MCF 10A (cell line): ENCODE data around the gene PKNOX2. TPM values are rescaled to one million over a fixed set of nuclear protein-coding genes. Genes with fewer than 3 reads are reported as not detected.

Experiments
- BruUV-seq: library from RNA; stranded (reverse); fragments of 400-500 nt; replicated peaks from 2 replicates; lab custom pipeline; 2021; lab: Mats Ljungman, UMichigan
- CTCF ChIA-PET: fragments of 300-600 bp; sonication (Branson Sonifier 250); formaldehyde crosslinking; extraction: SDS; loops from one replicate; lab custom pipeline; 2021; ENCODE audit warnings: antibody characterized with exemption, inconsistent platforms; lab: Yijun Ruan, JAX
- POLR2A ChIA-PET: fragments of 300-600, 350-650 bp; sonication (Branson Sonifier 250); formaldehyde crosslinking; extraction: SDS; loops from one replicate; lab custom pipeline; 2020; ENCODE audit warnings: antibody characterized with exemption, inconsistent platforms; lab: Yijun Ruan, JAX
- DNase-seq: peaks from one replicate; pipeline ENCODE4 v3.0.0-alpha.2; 2018; ENCODE audit not compliant: unreplicated experiment
- H3K27ac Mint-ChIP-seq: one replicate; pipeline ENCODE4 v1.8.0; 2022; ENCODE audit warnings: mild to moderate bottlenecking, low read depth, mixed read lengths; ENCODE audit not compliant: unreplicated experiment
- H3K27me3 Mint-ChIP-seq: one replicate; pipeline ENCODE4 v1.8.0; 2022; ENCODE audit warnings: mixed read lengths; ENCODE audit not compliant: insufficient read depth, unreplicated experiment
- H3K36me3 Mint-ChIP-seq: one replicate; pipeline ENCODE4 v1.8.0; 2022; ENCODE audit warnings: mild to moderate bottlenecking, moderate library complexity, mixed read lengths; ENCODE audit not compliant: insufficient read depth, unreplicated experiment
- H3K4me1 Mint-ChIP-seq: one replicate; pipeline ENCODE4 v1.8.0; 2022; ENCODE audit warnings: mixed read lengths; ENCODE audit not compliant: insufficient read depth, unreplicated experiment
- H3K4me3 Mint-ChIP-seq: one replicate; pipeline ENCODE4 v1.8.0; 2022; ENCODE audit warnings: mild to moderate bottlenecking, moderate library complexity, mixed read lengths; ENCODE audit not compliant: unreplicated experiment
- H3K9me3 Mint-ChIP-seq: one replicate; pipeline ENCODE4 v1.8.0; 2022; ENCODE audit warnings: mixed read lengths; ENCODE audit not compliant: unreplicated experiment
- intact Hi-C: fragments of 100-400 bp; cut with micrococcal nuclease; formaldehyde crosslinking; loops from 2 replicates; pipeline ENCODE4 v1.14.1; 2022
- total RNA-seq: library from RNA; stranded (reverse); gene quantifications from 2 replicates; pipeline ENCODE4 v1.2.3, GENCODE V29; 2022
- TF ChIP-seq, protein P1 (sequence below): fragments of 200-600 bp; IDR thresholded peaks from one replicate; pipeline ENCODE4 v1.8.0; 2022; ENCODE audit warnings: antibody characterized with exemption, mild to moderate bottlenecking; ENCODE audit not compliant: unreplicated experiment

PKNOX2 gene
- total RNA-seq, 1 experiment from 2014 or later, result not detected

- BruUV-seq, result no TSS peak
- Mint-ChIP-seq H3K27me3 (no peaks in the 10 kb centered on the region), H3K4me1 (no peaks in the 10 kb centered on the region), H3K4me3 (no peak overlapping the region), H3K9me3 (no peaks in the 10 kb centered on the region), H3K27ac (no peak overlapping the region), H3K36me3 (no peaks in the 10 kb centered on the region)
- POLR2A ChIA-PET, result no interaction called here
- no peak for DNase-seq
- intact Hi-C loops, result no loop called here
- CTCF ChIA-PET, result interaction anchor here (0.6 to 1.7 kb wide), 5 partner anchors 9 to 624 kb away, joined by 3 to 6 read pairs (median 4); no protein-coding TSS in a partner anchor
- TF ChIP-seq, protein P1, sequence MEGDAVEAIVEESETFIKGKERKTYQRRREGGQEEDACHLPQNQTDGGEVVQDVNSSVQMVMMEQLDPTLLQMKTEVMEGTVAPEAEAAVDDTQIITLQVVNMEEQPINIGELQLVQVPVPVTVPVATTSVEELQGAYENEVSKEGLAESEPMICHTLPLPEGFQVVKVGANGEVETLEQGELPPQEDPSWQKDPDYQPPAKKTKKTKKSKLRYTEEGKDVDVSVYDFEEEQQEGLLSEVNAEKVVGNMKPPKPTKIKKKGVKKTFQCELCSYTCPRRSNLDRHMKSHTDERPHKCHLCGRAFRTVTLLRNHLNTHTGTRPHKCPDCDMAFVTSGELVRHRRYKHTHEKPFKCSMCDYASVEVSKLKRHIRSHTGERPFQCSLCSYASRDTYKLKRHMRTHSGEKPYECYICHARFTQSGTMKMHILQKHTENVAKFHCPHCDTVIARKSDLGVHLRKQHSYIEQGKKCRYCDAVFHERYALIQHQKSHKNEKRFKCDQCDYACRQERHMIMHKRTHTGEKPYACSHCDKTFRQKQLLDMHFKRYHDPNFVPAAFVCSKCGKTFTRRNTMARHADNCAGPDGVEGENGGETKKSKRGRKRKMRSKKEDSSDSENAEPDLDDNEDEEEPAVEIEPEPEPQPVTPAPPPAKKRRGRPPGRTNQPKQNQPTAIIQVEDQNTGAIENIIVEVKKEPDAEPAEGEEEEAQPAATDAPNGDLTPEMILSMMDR, result no peak
Measured at GRCh38 chr11:125460275-125460674, 295.7 kb downstream of the PKNOX2 start.

- Mint-ChIP-seq H3K4me3 (no peak overlapping the region), H3K36me3 (no peaks in the 10 kb centered on the region), H3K27ac (no peak overlapping the region), H3K9me3 (no peaks in the 10 kb centered on the region), H3K27me3 (no peaks in the 10 kb centered on the region), H3K4me1 (no peaks in the 10 kb centered on the region)
- no peak for DNase-seq
- POLR2A ChIA-PET, result no interaction called here
- TF ChIP-seq, protein P1, result no peak
- intact Hi-C loops, result no loop called here
- CTCF ChIA-PET, result interaction anchor here (0.5 to 1.6 kb wide), 7 partner anchors 11 to 700 kb away, joined by 3 to 7 read pairs (median 3); no protein-coding TSS in a partner anchor
- BruUV-seq, result no TSS peak
Measured at GRCh38 chr11:125463590-125464269, 299.2 kb downstream of the PKNOX2 start.

DNA sequence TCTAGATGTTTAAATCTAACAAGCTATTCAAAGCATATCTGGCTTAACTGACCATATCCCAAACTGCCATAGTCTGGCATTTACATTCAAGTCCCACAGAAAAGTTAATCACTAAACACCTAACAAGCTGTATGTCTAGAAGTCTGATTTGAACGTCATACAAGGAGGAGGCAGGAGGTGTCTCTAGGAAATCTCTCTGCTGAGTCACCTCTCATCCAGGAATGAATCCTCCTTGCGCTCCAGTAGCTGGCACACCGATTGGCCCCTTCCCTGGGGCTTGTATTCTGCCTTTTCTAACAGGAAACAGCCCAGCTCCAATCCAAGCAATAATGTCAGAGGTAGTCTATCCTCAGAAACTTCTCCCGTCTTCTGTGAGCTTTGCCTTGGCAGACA, 299.7 kb downstream of the PKNOX2 start:
- BruUV-seq, result no TSS peak
- H3K27ac Mint-ChIP-seq, result no peak overlapping the region
- no peak overlapping the region for H3K4me3 Mint-ChIP-seq
- TF ChIP-seq, protein P1, result no peak
- H3K27me3 Mint-ChIP-seq, result no peaks in the 10 kb centered on the region
- CTCF ChIA-PET, result interaction anchor here (0.5 to 1.0 kb wide), 7 partner anchors 12 to 701 kb away, joined by 3 to 7 read pairs (median 3); no protein-coding TSS in a partner anchor
- no peaks in the 10 kb centered on the region for H3K9me3 Mint-ChIP-seq
- no peaks in the 10 kb centered on the region for H3K36me3 Mint-ChIP-seq
- DNase-seq, result peak; percentile 35
- H3K4me1 Mint-ChIP-seq, result no peaks in the 10 kb centered on the region
- POLR2A ChIA-PET, result no interaction called here
- intact Hi-C loops, result no loop called here

DNA sequence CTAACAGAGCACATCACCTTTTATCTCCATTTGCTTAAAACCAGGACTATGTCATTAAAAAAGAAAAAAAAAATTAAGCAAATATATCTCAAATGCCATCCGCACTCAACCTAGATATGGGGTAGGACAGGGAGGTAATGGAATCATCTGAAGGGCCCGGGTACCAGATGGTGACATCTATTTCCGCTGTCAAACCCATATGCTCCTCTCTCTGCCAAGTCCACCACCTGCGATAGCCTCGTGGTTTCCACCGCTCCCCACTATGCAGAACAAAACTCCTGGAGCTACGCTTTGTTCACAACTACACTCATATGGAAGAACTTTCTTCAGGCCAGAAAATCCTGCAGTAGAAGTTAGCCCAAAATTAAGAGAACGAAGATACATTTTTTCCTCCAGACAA, 300.1 kb downstream of the PKNOX2 start:
- ChIA-PET POLR2A (no interaction called here), CTCF (interaction anchor here (0.5 to 1.0 kb wide), 6 partner anchors 12 to 701 kb away, joined by 3 to 7 read pairs (median 3); no protein-coding TSS in a partner anchor)
- BruUV-seq, result no TSS peak
- TF ChIP-seq, protein P1, result no peak
- Mint-ChIP-seq H3K9me3 (no peaks in the 10 kb centered on the region), H3K4me3 (no peak overlapping the region), H3K4me1 (no peaks in the 10 kb centered on the region), H3K27me3 (no peaks in the 10 kb centered on the region), H3K36me3 (no peaks in the 10 kb centered on the region), H3K27ac (no peak overlapping the region)
- DNase-seq, result no peak
- intact Hi-C loops, result no loop called here
